Gastroesophageal sphincter (tissue), 4 donors: ENCODE data around the gene JDP2. TPM values are rescaled to one million over a fixed set of nuclear protein-coding genes. Genes with fewer than 3 reads are reported as not detected.

Source experiments
- ATAC-seq: fragments of 150-250 bp; one replicate; pipeline ENCODE4 v1.9.1; 2016; ENCODE audit warnings: mild to moderate bottlenecking, moderate library complexity
- H3K27ac ChIP-seq, 4 donors: fragments of 200-600 bp; sonication (generic) in 3 of 4; 1 replicate in 3 of 4; 2 replicates in 1 of 4; pipeline ENCODE4 v1.5.1; 2016 to 2019
- H3K27me3 ChIP-seq: fragments of 200-600 bp; sonication (generic); one replicate; pipeline ENCODE4 v1.5.1; 2019
- H3K36me3 ChIP-seq, 2 donors: fragments of 200-600 bp; sonication (generic); one replicate each; pipeline ENCODE4 v1.5.1; 2019; ENCODE audit warnings: control low read depth in 1 of 2
- H3K4me1 ChIP-seq, 3 donors: fragments of 200-600 bp; sonication (generic); 1 replicate in 2 of 3; 2 replicates in 1 of 3; pipeline ENCODE4 v1.5.1; 2016 to 2019; ENCODE audit warnings: control low read depth in 2 of 3
- H3K4me3 ChIP-seq, 2 donors: fragments of 200-600 bp; sonication (generic); one replicate each; pipeline ENCODE4 v1.5.1; 2019; ENCODE audit warnings: mild to moderate bottlenecking in 1 of 2, moderate library complexity in 1 of 2
- H3K9me3 ChIP-seq, 3 donors: fragments of 200-600 bp; sonication (generic); one replicate each; pipeline ENCODE4 v1.5.1; 2017 to 2019; ENCODE audit warnings: control low read depth in 2 of 3
- EP300 ChIP-seq: sonication (generic); formaldehyde crosslinking; IDR thresholded peaks from one replicate; pipeline ENCODE4 v1.6.1; 2017; ENCODE audit warnings: antibody characterized with exemption, mild to moderate bottlenecking
- POLR2A ChIP-seq, 2 donors: fragments of 450-650 bp; IDR thresholded peaks; one replicate each; pipeline ENCODE4 v1.6.1; 2017; ENCODE audit warnings: antibody characterized with exemption in 2 of 2, mild to moderate bottlenecking in 2 of 2, moderate library complexity in 1 of 2
- POLR2AphosphoS5 ChIP-seq: sonication (generic); formaldehyde crosslinking; IDR thresholded peaks from one replicate; pipeline ENCODE4 v1.6.1; 2017; ENCODE audit warnings: antibody characterized with exemption
- WGBS, 2 donors: methylation state at CpG; one replicate each; pipeline ENCODE4 v1.1.5; 2018; ENCODE audit warnings: low coverage in 1 of 2; 5-methylcytosine and 5-hydroxymethylcytosine counted together
- total RNA-seq, 4 donors: library from RNA; depleted of rRNA; stranded (reverse); fragments of >200 nt; gene quantifications; one replicate each; pipeline ENCODE4 v1.1.0, GENCODE V29; 2016
- TF ChIP-seq, protein P1 (sequence below), 4 experiments: fragments of 200-600 bp in 2 of 4; fragments of 450-650 bp in 2 of 4; sonication (generic) in 1 of 4; IDR thresholded peaks; one replicate each; pipeline ENCODE4 v1.5.1; 2017 to 2019; ENCODE audit warnings: antibody characterized with exemption in 4 of 4, mild to moderate bottlenecking in 2 of 4, moderate library complexity in 2 of 4

JDP2 gene
- total RNA-seq, 4 donors from 2014 or later, result 55.6 to 90.0 (median 70.8) TPM

- no peaks in the 10 kb centered on the region for H3K9me3 ChIP-seq
- no peak for ATAC-seq
- WGBS, 2 donors, result 50 to 81% methylated on average over 6 of the region's 12 CpGs
- H3K4me1 ChIP-seq, result peaks cover 19 to 100% (median 86%) of the 10 kb centered on the region in 3 donors
- no peak overlapping the region for H3K4me3 ChIP-seq
- no peaks in the 10 kb centered on the region for H3K27me3 ChIP-seq
- H3K36me3 ChIP-seq, result no peaks in the 10 kb centered on the region
- H3K27ac ChIP-seq, result peak overlapping the region in 3 of 4 donors; percentile 50 to 83 (median 82)
- no peak for TF ChIP-seq EP300
- TF ChIP-seq, protein P1, sequence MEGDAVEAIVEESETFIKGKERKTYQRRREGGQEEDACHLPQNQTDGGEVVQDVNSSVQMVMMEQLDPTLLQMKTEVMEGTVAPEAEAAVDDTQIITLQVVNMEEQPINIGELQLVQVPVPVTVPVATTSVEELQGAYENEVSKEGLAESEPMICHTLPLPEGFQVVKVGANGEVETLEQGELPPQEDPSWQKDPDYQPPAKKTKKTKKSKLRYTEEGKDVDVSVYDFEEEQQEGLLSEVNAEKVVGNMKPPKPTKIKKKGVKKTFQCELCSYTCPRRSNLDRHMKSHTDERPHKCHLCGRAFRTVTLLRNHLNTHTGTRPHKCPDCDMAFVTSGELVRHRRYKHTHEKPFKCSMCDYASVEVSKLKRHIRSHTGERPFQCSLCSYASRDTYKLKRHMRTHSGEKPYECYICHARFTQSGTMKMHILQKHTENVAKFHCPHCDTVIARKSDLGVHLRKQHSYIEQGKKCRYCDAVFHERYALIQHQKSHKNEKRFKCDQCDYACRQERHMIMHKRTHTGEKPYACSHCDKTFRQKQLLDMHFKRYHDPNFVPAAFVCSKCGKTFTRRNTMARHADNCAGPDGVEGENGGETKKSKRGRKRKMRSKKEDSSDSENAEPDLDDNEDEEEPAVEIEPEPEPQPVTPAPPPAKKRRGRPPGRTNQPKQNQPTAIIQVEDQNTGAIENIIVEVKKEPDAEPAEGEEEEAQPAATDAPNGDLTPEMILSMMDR (IDR thresholded peaks at IDR 0.05), result no peak
- TF ChIP-seq POLR2A (IDR thresholded peaks at IDR 0.05), result no peak
- TF ChIP-seq POLR2AphosphoS5, result peak; percentile 9
Observed at GRCh38 chr14:75454963-75455546, 27.2 kb downstream of the JDP2 start.

- 64 to 84% methylated on average over 4 to 8 of the region's 16 CpGs for WGBS, 2 donors
- Histone ChIP-seq H3K4me1 (peaks cover 14 to 96% (median 76%) of the 10 kb centered on the region in 3 donors), H3K27me3 (no peaks in the 10 kb centered on the region)
Observed at GRCh38 chr14:75456069-75456996, 28.5 kb downstream of the JDP2 start.

DNA sequence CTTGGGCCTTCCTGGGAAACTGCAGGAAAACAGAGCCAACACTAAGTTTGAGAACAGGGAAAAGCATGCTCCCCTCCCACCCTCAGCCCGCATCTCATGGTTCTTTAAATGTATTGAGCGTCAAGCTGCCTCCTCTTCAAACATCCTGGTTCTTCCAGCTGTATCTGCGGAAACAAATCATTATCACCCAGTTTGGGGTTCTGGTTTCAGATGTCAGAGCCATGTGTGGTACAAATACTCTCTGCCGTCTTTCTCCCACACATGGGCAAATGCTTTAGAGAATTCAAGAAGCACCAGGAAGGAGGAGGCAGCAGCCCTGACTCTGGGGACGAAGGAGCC lies 29.1 kb downstream of the JDP2 start:
- no peak for TF ChIP-seq POLR2AphosphoS5
- TF ChIP-seq, protein P1 (IDR thresholded peaks at IDR 0.05), result no peak
- TF ChIP-seq POLR2A (IDR thresholded peaks at IDR 0.05), result no peak
- TF ChIP-seq EP300, result no peak
- 78 to 80% methylated on average over 1 to 5 of the region's 5 CpGs for WGBS, 2 donors
- H3K9me3 ChIP-seq, result no peaks in the 10 kb centered on the region

More at GRCh38 chr14:75456069-75456996, 28.5 kb downstream of the JDP2 start:
- TF ChIP-seq, protein P1 (IDR thresholded peaks at IDR 0.05), result no peak
- TF ChIP-seq POLR2AphosphoS5 (no peak), EP300 (no peak), POLR2A (IDR thresholded peaks at IDR 0.05) (no peak)
- Histone ChIP-seq H3K9me3 (no peaks in the 10 kb centered on the region), H3K36me3 (peaks cover 0 to 1% of the 10 kb centered on the region in 2 donors), H3K27ac (peak overlapping the region in 2 of 4 donors; percentile 82 to 83), H3K4me3 (no peak overlapping the region)
- ATAC-seq, result no peak

DNA sequence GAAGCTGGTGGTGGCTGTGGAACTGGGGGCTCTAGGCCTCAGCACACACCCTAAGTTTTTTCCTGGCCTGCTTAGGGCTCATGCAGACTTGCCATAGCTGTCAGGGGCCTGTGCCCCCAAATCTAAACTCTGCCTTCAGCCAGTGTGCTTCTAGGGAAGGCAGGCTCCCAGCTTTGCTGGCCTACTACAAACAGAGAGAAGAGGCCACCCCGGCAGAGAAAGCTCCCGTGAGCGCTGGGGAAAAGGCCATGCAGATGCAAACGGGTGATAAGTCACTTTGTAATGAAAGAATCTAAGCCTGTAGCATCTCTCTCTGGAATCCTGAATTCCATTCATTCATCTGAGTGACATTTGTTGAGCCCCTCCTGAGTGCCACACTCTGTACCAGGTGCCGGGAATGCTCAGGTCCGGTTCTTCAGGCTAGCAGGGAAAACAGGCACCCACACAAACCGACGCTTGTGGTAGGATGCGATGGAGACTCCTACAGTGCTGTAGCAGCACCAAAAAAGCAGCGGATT lies 29.9 kb downstream of the JDP2 start:
- no peak for TF ChIP-seq POLR2AphosphoS5
- no peak for TF ChIP-seq POLR2A (IDR thresholded peaks at IDR 0.05)
- TF ChIP-seq, protein P1 (IDR thresholded peaks at IDR 0.05), result no peak
- TF ChIP-seq EP300, result no peak
- Histone ChIP-seq H3K36me3 (peaks cover 0 to 14% of the 10 kb centered on the region in 2 donors), H3K27ac (peak overlapping the region in 3 of 4 donors; percentile 15 to 83 (median 82)), H3K4me3 (no peak overlapping the region), H3K9me3 (no peaks in the 10 kb centered on the region), H3K4me1 (peaks cover 10 to 95% (median 64%) of the 10 kb centered on the region in 3 donors), H3K27me3 (no peaks in the 10 kb centered on the region)
- WGBS, 2 donors, result 79 to 81% methylated on average over 9 of the region's 10 CpGs
- no peak for ATAC-seq

More for the DNA sequence above, 29.1 kb downstream of the JDP2 start:
- Histone ChIP-seq H3K27ac (peak overlapping the region in 3 of 4 donors; percentile 37 to 83 (median 82)), H3K4me1 (peaks cover 14 to 96% (median 71%) of the 10 kb centered on the region in 3 donors), H3K36me3 (peaks cover 0 to 7% of the 10 kb centered on the region in 2 donors), H3K4me3 (no peak overlapping the region), H3K27me3 (no peaks in the 10 kb centered on the region)
- ATAC-seq, result no peak
